Medulla oblongata (tissue), 1 donor: Measurements from ENCODE around the gene NUDT1.
"Not testable (repeated sequence)": the region's sequence is repeated elsewhere in the genome, so short reads cannot be mapped to it uniquely, and the experiment has no call there.

Experiments
- DNase-seq: peaks from one replicate; pipeline ENCODE4 v3.0.0-alpha.2; 2015; ENCODE audit errors: extremely low spot score

NUDT1 gene

DNA sequence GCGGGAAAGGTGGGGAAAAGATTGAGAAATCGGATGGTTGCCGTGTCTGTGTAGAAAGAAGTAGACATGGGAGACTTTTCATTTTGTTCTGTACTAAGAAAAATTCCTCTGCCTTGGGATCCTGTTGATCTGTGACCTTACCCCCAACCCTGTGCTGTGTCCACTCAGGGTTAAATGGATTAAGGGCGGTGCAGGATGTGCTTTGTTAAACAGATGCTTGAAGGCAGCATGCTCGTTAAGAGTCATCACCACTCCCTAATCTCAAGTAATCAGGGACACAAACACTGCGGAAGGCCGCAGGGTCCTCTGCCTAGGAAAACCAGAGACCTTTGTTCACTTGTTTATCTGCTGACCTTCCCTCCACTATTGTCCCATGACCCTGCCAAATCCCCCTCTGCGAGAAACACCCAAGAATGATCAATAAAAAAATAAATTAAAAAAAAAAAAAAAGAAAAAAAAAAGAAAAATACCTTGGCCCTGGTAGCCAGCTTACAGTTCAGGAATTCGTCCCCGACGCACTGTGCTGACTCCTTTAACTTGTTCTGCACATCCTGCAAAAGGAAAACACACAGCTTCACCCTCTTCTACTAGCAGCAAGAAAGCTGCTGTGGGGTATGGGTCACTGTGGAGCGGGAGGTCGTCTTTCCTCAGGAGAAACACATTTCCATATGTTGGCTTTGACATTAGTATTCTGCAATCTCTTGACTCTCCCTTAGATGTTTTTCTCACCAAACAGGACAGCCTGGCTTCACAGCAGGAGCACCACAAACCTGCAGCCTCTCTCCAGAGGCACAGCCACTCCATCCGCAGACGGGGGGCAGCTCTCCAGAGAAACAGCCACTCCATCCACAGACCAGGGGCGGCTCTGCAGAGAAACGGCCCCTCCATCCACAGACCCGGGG lies 27.3 kb downstream of the NUDT1 start:
- not testable (repeated sequence) for DNase-seq

DNA sequence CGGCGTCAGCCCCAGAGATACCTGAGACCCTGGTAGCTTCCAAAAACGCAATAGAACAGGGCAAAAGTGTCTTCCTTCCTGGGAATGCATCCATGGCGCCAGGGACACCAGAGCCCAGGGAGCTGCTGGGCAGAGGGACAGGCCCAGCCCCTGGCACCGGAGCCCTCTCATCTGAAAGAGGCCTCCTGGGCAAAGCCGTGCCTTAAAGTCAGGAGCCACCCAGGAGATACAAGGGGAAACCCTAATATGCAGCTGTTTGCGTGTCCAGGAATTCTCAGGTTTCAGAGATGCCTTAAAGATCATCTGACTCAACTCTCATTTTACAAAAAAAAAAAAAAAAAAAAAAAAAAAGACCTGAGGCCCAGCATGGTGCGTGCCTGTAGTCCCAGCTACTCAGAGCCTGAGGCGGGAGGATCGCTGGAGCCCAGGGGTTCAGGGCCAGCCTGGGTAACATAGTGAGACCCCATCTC lies 28.0 kb downstream of the NUDT1 start:
- no peak for DNase-seq

DNA sequence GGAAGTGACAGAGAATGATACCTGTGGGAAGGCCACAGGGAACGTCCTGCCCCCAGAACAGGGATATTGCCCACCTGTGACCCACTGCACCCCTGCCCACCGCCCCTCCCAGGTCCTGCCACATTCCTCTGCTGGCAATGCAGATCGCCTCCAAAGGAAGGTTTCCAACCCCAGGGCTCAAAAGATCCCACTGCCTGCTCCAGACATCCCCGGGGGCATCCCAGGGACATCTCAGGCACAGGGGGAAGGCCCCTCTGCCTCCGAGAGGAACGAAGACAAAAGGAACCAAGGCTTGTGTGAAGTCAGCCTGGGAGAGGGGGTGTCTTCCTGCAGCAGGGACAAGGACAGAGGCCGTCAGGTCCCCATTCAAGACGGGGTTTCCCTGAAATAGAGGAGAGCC lies 28.5 kb downstream of the NUDT1 start:
- DNase-seq = no peak

DNA sequence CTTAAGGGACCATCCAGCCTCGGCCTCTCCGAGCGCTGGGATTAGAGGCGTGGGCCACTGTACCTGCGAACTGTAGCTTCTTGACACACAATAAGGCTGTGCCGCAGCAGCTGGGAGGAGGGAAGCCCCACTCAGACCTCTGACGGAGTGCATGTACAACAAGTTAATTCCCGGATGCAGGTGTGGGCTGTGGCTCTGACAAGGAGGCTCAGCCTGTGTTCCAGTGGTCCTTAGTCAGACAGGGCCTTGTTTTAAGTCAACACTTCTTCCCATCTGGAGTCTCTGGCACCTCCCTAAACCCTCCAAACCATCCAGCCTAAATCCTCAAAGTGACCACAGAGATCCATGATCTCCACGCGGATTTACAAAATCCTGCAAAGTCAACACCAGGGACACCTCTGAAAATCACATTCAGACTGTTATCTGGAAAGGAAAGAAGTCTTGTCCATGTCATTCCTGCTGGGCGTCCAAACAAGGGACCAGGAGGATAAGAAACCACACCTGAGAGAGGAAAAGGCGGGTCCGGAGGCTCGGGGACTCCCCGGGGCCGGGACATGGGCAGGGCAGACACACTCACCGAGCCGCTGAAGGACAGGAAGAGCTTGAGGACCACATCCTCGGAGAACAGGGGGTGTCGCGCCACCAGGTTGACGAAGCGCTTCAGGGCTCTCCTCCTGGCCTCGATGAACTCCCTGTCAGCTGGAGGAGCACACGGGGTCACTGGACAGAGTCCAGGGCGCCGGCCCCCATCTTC lies 29.4 kb downstream of the NUDT1 start:
- no peak for DNase-seq

DNA sequence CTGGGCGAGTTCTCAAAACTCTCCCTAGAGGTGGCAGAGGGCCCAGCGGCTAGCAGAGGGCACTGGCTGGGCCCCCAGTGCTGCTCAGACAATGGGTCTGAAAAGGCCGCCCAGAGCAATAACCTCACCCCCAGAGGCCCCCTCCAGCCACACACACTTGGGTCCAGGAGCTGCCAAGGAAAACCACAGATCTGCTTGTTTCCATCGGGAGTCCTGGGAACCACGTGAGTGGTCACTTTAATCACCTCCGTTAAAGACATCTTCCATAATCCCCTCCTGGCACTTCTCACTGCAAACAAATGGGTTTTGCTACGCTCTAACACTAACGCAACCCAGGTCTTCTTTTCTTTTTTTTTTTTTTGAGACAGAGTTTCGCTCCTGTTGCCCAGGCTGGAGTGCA lies 30.0 kb downstream of the NUDT1 start:
- DNase-seq = peak; percentile 6

DNA sequence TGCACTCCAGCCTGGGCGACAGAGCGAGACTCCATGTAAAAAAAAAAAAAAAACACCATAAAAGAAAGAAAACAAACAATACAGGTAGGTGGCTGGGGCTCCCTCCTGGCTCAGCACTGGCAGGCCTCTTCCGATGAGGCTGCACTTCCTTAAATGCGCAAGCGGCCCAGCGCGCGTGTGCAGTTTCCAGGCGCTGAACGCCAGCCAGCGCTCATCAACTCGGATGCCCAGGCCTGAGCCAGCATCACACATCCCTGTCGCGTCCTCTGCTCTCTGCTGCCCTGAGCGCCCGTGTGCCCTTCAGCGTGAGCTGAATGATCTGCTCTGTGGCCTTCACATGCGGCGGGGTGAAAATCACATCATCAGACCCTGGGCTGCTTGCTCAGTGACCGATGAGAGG lies 31.8 kb downstream of the NUDT1 start:
- DNase-seq = no peak

DNA sequence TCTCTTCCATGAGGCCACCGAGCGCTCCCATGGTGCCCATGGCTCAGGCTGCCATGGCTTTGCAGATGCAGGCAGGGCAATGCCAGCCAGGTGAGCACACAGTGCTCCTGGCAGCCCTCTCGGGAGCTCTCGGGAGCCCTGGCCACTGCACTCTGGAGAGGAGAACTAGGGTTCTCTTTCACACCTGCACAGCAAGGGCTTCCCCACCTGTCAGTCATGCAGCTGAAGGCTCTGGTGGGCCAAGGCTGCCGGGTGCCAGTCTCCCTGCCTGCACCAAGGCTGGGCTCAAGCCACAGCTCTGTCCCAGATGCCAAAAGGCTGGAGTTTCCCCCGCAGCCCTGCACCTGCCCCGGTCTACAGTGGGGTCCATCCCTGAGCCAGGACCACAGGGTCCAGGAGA lies 32.6 kb downstream of the NUDT1 start:
- no peak for DNase-seq

DNA sequence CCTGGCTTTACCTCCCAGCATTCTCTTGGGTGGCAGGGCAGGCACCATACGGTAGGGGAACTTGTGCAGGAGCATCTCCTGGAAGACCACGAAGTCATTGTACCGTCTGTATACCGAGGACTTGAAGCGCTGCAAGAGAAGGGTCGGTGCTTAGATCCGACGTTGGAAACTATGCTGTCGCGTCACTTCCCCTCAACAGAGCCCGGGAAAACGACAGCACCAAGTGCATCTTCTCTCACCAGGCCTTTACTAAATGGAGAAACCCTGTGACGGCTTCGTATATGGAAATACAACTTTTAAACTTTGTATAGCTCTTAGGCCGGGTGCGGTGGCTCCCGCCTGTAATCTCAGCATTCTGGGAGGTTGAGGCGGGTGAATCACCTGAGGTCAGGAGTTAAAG lies 33.1 kb downstream of the NUDT1 start:
- no peak for DNase-seq

DNA sequence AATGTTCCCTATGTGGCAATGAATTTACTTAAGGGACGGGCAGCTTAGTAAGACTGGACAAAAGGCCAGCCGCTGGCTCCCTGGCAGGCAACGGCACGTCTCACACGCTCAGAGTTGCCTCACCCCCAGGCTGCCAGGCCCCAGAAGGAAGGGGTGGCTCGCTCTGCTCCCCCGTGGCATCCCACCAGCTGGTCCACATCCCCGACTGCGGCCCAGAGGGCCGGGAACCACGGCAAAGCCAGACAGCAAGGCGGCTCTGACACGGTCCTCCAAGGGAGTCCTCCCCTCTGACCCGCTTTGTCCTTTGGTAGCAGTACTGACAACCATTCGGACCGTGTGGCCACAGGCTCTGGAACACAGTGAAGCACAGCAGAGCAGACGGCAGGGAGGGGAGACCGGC lies 34.1 kb downstream of the NUDT1 start:
- DNase-seq = peak; percentile 9

DNA sequence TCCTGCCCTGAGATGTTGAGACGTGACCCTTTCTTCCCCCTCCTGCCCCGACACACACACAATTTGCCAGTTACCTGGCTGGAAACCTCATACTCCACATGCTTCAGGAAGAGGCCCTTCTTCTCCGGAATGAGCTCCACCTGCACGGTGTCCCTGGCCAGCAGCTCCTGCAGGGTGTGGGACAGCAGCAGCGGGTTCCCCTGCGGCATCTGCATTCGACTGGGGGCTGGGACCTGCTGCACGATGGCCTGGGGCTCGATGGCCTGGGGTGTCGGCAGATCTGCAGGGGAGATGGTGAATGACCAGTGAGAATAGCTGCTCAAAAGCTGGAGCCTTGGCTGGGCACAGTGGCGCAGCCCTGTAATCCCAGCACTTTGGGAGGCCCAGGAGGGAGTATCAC lies 36.0 kb downstream of the NUDT1 start:
- DNase-seq = no peak

DNA sequence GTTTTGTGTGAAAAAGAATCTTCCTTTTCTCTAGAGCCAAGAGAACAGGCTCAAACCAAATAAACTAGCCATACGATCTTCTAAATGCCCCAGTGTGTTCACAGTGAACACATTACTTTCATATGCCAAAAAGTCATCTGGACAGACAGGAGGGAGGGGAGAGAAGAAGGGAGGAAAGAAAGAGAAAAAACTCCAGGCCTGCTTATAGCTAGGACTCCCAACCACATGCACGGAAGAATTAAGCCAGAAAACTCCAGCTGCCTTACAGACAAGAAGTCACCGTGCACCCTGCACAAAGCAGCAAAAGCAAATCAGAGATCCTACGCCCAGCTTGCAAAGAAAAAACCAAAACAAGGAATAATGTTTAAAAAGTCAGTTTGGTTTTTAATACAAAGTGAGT lies 37.9 kb downstream of the NUDT1 start:
- no peak for DNase-seq

DNA sequence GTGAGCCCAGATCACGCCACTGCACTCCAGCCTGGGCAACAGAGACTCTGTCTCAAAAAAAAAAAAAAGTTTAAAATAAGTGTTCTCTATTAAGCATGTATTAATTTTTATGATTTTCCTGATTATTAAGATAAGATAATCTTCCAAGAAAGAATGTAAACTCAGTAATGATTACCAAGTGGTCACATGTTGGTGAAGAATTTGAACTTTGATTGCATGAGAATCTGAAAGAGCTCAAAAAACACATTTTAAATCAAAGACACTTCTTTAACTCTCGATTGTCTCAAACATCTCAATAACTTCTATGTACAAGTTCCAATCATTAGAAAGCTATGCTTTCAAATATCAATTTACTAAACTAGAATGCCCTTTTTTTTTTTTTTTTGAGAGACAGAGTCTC lies 38.4 kb downstream of the NUDT1 start:
- DNase-seq = no peak

DNA sequence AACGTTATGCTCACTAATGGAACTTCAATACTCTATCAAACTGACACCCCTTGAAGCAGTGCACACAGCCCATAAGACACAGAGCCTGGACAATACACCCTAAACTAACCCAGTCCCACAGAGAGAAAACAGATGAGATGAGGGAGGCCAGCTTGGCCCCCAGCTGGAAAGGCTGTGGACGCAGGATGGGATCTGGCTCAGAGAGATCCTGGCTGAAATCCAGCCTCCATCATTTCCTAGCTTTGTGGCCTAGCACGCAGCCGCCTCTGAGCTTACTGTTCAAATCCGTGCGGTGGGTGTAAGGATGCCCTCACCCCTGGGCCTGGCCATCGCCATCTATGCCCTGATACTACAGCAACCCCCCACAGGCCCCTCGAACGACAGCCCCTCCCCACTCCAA lies 39.5 kb downstream of the NUDT1 start:
- peak; percentile 59 for DNase-seq

DNA sequence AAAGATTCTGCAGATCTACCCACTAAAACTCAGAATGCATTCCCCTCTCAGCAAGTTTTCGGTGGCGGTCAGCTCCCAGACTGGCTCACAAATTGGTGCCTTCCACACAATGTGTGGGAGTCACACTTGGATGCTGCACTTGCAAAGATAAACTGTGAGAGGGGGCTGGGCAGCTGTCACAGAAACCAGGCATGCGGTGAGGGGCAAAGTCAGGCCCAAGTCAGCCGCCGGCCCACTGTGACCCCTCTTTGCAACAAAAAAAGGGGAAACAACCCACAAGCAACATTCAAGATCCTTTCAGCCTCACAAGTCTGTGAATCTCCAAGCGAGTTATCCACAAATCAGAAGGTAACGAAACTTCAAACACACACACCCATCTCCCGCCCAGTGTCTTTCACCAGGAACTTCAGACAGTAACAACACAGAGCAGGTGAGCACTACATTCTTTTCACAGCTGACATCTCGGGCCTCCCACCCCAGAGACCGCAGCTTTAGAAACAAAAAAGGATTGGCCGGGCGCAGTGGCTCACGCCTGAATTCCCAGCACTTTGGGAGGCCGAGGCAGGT lies 40.2 kb downstream of the NUDT1 start:
- DNase-seq = no peak

DNA sequence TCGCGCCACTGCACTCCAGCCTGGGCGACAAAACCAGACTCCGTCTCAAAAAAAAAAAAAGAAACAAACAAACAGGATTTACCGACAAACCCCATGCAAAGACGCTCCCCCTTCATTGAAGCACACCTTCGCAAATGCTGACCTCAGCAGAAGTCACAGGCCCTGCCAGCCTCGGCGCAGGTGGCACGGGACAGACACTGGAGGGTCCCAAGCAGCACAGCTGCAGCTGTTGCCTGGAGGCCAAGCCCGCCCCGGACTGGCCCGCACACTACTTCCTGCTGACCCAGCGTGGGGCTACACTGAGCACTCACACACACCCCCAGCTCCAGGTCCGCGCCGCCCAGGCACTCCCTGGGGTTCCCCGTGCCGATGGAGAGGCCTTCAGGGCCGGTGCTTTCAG lies 41.0 kb downstream of the NUDT1 start:
- no peak for DNase-seq

DNA sequence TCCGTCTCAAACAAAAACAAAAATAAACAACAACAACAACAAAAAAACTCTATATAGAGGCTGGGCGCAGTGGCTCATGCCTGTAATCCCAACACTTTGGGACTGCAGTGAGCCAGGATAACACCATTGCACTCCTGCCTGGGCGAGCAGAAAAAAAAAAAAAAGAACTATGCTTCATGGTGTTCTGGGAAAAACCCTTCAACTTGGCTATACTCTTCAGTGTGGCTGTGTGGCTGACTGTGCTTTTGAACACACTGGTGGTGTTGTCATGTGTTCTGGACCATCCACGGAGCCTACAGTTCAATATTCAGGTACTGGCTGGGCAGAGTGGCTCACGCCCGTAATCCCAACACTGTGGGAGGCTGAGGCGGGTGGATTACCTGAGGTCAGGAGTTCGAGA lies 45.7 kb downstream of the NUDT1 start:
- no peak for DNase-seq

DNA sequence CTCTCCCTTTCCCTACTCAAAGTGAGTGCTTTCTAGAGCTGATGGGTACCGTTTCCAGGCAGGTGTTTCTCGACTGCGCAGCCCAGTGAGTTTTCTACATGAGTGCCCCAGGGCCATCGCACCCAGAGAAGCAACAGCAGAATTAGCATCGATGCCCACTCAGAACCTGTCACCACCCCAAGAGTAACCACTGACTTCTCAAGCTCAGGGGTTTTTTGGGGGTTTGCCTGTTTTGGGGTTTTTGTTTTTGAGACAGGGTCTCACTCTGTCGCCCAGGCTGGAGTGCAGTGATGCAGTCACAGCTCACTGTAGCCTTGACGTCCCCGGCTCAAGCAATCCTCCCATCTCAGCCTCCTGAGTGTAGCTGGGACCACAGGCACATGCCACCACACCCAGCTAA lies 46.5 kb downstream of the NUDT1 start:
- no peak for DNase-seq

DNA sequence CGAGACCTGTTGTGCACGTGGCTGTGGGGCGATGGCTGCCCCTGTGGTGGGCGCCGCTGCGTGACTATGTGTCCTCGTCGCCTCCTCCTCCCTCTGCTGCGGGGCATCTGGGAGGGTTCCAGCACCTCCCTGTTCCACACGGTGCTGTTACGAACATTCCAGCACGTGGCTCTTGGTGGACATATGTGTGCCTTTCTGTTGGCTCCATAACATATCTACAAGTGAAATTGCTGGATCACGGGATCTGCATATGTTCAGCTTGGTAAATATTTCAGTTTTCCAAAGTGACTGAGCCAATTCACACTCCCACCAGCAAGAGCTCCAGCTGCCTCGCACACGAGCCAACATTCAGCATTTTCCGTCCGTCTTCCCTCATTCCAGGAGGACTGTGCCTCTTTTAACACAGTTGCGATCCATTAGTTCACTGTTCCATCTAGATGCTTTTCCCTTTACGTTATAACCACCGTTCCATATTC lies 47.1 kb downstream of the NUDT1 start:
- DNase-seq = no peak

DNA sequence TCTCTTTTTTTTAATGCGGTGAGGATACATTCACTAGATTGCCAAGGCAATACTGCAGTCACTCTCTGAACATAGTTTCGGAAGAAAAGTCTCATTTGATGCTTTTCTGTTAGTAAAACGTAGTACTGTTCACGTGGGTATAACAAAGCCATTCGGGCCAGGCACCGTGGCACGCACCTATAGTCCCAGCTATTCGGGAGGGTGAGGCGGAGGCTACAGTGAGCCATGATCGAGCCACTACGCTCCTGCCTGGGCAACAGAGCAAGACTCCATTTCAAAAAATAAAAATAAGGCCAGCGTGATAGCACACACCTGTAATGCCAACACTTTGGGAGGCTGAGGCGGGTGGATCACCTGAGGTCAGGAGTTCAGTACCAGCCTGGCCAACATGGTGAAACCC lies 47.6 kb downstream of the NUDT1 start:
- DNase-seq = no peak

DNA sequence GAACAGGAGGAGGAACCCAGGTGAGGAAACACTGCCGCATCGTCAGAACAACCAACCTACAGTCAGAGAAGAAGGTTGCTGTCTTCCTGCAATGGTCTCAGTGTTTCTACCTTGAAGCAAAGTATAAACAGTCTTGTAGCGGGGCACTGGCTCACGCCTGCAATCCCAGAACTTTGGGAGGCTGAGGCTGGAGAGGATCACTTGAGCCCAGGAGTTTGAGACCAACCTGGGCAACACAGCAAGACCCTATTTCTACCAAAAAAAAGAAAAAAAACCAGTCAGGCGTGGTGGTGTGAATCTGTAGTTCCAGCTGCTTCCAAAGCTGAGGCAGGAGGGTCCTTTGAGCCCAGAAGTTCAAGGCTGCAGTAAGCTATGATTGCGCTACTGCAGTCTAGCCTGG lies 48.9 kb downstream of the NUDT1 start:
- DNase-seq = no peak

DNA sequence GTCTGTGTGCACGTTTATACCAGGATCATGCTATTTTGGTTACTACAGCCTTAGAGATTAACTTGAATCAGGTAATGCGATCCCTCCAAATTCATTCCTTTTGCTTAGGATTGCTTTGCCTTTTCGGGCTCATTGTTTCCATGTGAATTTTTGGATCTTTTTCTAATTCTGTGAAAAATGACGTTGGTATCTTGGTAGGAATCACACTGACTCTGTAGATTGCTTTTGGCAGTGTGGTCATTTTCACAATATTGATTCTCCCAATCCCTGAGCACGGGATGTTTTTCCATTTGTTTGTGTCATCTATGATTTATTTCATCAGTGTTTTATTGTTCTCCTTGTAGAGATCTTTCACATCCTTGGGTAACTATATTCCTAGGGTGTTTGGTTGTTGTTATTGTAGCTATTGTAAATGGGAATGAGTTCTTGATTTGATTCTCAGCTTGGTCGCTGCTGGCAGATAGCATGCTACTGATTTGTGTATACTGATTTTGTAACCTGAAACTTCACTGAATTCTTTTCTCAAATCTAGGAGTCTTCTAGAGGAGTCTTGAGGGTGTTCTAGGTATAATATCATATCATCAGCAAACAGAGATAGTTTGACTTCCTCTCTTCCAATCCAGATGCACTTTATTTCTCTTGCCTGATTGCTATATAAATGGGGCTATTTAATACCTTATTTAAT lies 54.1 kb downstream of the NUDT1 start:
- DNase-seq = no peak

DNA sequence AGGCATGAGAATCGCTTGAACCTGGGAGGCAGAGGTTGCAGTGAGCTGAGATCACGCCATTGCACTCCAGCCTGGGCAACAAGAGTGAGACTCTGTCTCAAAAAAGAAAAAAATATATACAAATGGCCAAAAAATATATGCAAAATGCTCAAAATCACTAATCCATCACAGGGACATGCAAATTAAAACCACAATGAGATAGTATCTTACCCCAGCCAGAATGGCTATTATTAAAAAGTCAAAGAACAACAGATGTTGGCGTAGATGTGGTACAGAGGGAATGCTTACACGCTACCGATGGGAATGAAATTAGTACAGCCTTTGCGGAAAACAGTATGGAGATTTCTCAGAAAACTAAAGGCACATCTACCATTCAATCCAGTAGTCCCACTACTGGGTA lies 54.8 kb downstream of the NUDT1 start:
- DNase-seq = no peak
